GM12878 (cell line): ENCODE measurements around the gene FAAP100. TPM values are rescaled to one million over a fixed set of nuclear protein-coding genes. Genes with fewer than 3 reads are reported as not detected.

ENCODE experiments used
- BCL11A ChIP-seq: IDR thresholded peaks from 2 replicates; pipeline ENCODE4 v1.6.1; 2011; ENCODE audit warnings: low read depth, low read length
- BHLHE40 ChIP-seq, 2 experiments: fragments of 450-650 bp in 1 of 2; IDR thresholded peaks; 2 replicates each; pipeline ENCODE4 v1.6.1; 2011 to 2017; ENCODE audit warnings: low read depth in 2 of 2, borderline replicate concordance in 1 of 2, improper control_type of control experiment in 1 of 2, low read length in 1 of 2, mild to moderate bottlenecking in 1 of 2
- GABPA ChIP-seq: IDR thresholded peaks from 2 replicates; pipeline ENCODE4 v1.6.1; 2014; ENCODE audit warnings: antibody characterized with exemption, low read depth, mild to moderate bottlenecking, inconsistent platforms
- IKZF1 ChIP-seq: fragments of 450-650 bp; conservative IDR thresholded peaks from 2 replicates; pipeline ENCODE4 v1.6.1; 2017; ENCODE audit warnings: antibody characterized with exemption, mild to moderate bottlenecking
- MTA2 ChIP-seq: fragments of 450-650 bp; IDR thresholded peaks from 2 replicates; pipeline ENCODE4 v1.6.1; 2016; ENCODE audit warnings: low read depth, mild to moderate bottlenecking, moderate library complexity
- POLR2A ChIP-seq: IDR thresholded peaks from 2 replicates; pipeline ENCODE4 v1.6.1; 2011; ENCODE audit warnings: low read depth, mild to moderate bottlenecking, low read length
- POLR2AphosphoS2 ChIP-seq: IDR thresholded peaks from 2 replicates; pipeline ENCODE4 v1.6.1; 2011; ENCODE audit warnings: low read depth, mild to moderate bottlenecking, low read length, improper control_type of control experiment, moderate library complexity
- POLR2AphosphoS5 ChIP-seq: IDR thresholded peaks from 2 replicates; pipeline ENCODE4 v1.6.1; 2011; ENCODE audit warnings: mild to moderate bottlenecking, low read length, inconsistent platforms
- POU2F2 ChIP-seq: IDR thresholded peaks from 3 replicates; pipeline ENCODE4 v1.6.1; 2011; ENCODE audit warnings: low read depth, mild to moderate bottlenecking, low read length, borderline replicate concordance
- RAD21 ChIP-seq: IDR thresholded peaks from 2 replicates; pipeline ENCODE4 v1.6.1; 2011; ENCODE audit warnings: mild to moderate bottlenecking, low read depth, low read length, moderate library complexity; ENCODE audit not compliant: insufficient read depth
- SMAD1 ChIP-seq: fragments of 450-650 bp; IDR thresholded peaks from 2 replicates; pipeline ENCODE4 v1.6.1; 2018; ENCODE audit warnings: mild to moderate bottlenecking, low read depth; ENCODE audit not compliant: partially characterized antibody
- TAF1 ChIP-seq: IDR thresholded peaks from 2 replicates; pipeline ENCODE4 v1.6.1; 2011; ENCODE audit warnings: mild to moderate bottlenecking, low read depth, low read length, borderline replicate concordance
- TARDBP ChIP-seq: IDR thresholded peaks from 2 replicates; pipeline ENCODE4 v1.6.1; 2016; ENCODE audit warnings: borderline replicate concordance
- TCF3 ChIP-seq: IDR thresholded peaks from 2 replicates; pipeline ENCODE4 v1.6.1; 2012; ENCODE audit warnings: low read depth, mild to moderate bottlenecking, low read length, borderline replicate concordance; ENCODE audit not compliant: insufficient read depth
- polyA plus RNA-seq, 11 experiments: library from polyadenylated mRNA; depleted of rRNA in 4 of 11; unstranded in 6 of 11; stranded (reverse) in 5 of 11; fragments of >200 nt; fragmentation: Nextera tagmentation in 4 of 11; fragmentation: Illumina TruSeq in 1 of 11; extraction: Ambion mirVana in 4 of 11; extraction: Trizol in 1 of 11; gene quantifications; 1 replicate in 1 of 11; 2 replicates in 10 of 11; pipeline versions ENCODE4 v1.2.1 to v1.2.3, GENCODE V29; 2011 to 2016; ENCODE audit warnings: inconsistent platforms in 2 of 11, missing spikeins in 2 of 11, low read depth in 1 of 11
- total RNA-seq, 4 experiments: library from RNA; depleted of rRNA in 3 of 4; stranded (reverse); fragments of >200 nt in 3 of 4; fragmentation: Illumina TruSeq in 1 of 4; extraction: Trizol in 1 of 4; gene quantifications; 2 replicates each; pipeline versions ENCODE4 v1.2.1 to v1.2.3, GENCODE V29; 2013 to 2021
- TF ChIP-seq, protein P1 (sequence below): fragments of 450-650 bp; formaldehyde crosslinking; IDR thresholded peaks from 2 replicates; pipeline ENCODE4 v1.4.0; 2022; ENCODE audit warnings: mild to moderate bottlenecking, moderate library complexity
- TF ChIP-seq, protein P2 (sequence below): fragments of 450-650 bp; formaldehyde crosslinking; IDR thresholded peaks from 2 replicates; pipeline ENCODE4 v1.4.0; 2020; ENCODE audit warnings: mild to moderate bottlenecking, moderate library complexity
- TF ChIP-seq, protein P3 (sequence below): fragments of 150-350 bp; IDR thresholded peaks from 2 replicates; pipeline ENCODE4 v1.6.1; 2016; ENCODE audit warnings: low read depth, low read length

FAAP100 gene
- total and polyA plus RNA-seq, 10 of the 15 experiments (the other 5 are each of a cell fraction or from before 2014, with no cell fraction given): 0.11 to 46.2 (median 17.1) TPM

DNA sequence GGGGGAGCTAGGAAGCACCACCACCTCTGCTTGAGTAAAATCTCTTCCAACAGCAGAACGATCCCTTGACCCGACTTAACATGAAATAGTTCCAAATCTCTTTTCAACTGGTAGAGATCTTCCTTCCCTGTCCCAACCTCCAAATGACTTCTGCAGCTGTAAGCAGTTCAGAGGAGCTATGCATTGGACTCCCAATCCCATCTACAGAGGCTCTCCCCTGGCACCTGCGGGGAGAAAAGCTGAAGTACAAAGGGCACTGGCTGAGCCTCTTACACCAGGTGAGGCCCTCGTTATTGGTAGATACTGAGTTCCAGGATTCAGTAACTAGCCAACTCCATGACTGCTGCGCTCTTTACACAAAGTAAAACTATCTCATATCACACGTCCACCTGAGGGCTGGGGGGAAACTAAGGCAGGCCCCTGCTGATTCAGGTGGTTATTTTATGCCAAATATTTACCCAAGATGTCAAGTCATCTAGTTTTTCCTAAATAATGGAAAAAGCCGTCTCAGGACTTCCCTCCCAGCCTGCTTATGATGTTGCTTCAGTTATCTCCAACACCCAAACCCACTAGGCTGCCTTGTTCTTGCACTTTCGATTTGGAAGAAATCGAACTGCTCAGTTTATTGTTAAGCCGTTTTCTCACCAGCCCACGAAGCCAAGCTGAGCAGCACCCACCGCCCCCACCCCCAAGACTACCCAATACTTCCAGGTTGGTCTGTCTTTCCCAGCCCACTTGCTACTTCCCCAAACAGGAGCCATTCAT, 42.8 kb downstream of the FAAP100 start (continued):
- TF ChIP-seq TAF1 (0 out of 2 replicates have a peak, but pooled peaks have one; percentile 40), POLR2AphosphoS5 (peak; percentile 87), RAD21 (no peak), POLR2A (peak; percentile 76), IKZF1 (no peak), GABPA (no peak), BHLHE40 (IDR thresholded peaks at IDR 0.05; ENCODE audit: borderline replicate concordance in 1 of 2, low read depth in 2 of 2, low read length in 1 of 2) (0 out of 4 replicates have a peak, but pooled peaks of 1 of the 2 experiments have one; percentile 4), SMAD1 (peak; percentile 17), BCL11A (peak; percentile 52; the same call in 1 of the 2 replicates), POU2F2 (peak; percentile 85), MTA2 (no peak), TCF3 (peak; percentile 9; the same call in 1 of the 2 replicates), POLR2AphosphoS2 (peak; percentile 97), TARDBP (peak; percentile 50; the same call in 1 of the 2 replicates)
- TF ChIP-seq, protein P1, sequence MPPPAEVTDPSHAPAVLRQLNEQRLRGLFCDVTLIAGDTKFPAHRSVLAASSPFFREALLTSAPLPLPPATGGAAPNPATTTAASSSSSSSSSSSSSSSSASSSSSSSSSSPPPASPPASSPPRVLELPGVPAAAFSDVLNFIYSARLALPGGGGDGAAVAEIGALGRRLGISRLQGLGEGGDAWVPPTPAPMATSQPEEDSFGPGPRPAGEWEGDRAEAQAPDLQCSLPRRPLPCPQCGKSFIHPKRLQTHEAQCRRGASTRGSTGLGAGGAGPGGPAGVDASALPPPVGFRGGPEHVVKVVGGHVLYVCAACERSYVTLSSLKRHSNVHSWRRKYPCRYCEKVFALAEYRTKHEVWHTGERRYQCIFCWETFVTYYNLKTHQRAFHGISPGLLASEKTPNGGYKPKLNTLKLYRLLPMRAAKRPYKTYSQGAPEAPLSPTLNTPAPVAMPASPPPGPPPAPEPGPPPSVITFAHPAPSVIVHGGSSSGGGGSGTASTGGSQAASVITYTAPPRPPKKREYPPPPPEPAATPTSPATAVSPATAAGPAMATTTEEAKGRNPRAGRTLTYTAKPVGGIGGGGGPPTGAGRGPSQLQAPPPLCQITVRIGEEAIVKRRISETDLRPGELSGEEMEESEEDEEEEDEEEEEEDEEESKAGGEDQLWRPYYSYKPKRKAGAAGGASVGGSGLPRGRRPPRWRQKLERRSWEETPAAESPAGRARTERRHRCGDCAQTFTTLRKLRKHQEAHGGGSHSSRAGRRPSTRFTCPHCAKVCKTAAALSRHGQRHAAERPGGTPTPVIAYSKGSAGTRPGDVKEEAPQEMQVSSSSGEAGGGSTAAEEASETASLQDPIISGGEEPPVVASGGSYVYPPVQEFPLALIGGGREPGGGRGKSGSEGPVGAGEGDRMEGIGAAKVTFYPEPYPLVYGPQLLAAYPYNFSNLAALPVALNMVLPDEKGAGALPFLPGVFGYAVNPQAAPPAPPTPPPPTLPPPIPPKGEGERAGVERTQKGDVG: peak; percentile 76
- TF ChIP-seq, protein P2, sequence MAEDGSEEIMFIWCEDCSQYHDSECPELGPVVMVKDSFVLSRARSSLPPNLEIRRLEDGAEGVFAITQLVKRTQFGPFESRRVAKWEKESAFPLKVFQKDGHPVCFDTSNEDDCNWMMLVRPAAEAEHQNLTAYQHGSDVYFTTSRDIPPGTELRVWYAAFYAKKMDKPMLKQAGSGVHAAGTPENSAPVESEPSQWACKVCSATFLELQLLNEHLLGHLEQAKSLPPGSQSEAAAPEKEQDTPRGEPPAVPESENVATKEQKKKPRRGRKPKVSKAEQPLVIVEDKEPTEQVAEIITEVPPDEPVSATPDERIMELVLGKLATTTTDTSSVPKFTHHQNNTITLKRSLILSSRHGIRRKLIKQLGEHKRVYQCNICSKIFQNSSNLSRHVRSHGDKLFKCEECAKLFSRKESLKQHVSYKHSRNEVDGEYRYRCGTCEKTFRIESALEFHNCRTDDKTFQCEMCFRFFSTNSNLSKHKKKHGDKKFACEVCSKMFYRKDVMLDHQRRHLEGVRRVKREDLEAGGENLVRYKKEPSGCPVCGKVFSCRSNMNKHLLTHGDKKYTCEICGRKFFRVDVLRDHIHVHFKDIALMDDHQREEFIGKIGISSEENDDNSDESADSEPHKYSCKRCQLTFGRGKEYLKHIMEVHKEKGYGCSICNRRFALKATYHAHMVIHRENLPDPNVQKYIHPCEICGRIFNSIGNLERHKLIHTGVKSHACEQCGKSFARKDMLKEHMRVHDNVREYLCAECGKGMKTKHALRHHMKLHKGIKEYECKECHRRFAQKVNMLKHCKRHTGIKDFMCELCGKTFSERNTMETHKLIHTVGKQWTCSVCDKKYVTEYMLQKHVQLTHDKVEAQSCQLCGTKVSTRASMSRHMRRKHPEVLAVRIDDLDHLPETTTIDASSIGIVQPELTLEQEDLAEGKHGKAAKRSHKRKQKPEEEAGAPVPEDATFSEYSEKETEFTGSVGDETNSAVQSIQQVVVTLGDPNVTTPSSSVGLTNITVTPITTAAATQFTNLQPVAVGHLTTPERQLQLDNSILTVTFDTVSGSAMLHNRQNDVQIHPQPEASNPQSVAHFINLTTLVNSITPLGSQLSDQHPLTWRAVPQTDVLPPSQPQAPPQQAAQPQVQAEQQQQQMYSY (CRISPR knock-in tag): peak; percentile 39; the same call in 1 of the 2 replicates
- TF ChIP-seq, protein P3, sequence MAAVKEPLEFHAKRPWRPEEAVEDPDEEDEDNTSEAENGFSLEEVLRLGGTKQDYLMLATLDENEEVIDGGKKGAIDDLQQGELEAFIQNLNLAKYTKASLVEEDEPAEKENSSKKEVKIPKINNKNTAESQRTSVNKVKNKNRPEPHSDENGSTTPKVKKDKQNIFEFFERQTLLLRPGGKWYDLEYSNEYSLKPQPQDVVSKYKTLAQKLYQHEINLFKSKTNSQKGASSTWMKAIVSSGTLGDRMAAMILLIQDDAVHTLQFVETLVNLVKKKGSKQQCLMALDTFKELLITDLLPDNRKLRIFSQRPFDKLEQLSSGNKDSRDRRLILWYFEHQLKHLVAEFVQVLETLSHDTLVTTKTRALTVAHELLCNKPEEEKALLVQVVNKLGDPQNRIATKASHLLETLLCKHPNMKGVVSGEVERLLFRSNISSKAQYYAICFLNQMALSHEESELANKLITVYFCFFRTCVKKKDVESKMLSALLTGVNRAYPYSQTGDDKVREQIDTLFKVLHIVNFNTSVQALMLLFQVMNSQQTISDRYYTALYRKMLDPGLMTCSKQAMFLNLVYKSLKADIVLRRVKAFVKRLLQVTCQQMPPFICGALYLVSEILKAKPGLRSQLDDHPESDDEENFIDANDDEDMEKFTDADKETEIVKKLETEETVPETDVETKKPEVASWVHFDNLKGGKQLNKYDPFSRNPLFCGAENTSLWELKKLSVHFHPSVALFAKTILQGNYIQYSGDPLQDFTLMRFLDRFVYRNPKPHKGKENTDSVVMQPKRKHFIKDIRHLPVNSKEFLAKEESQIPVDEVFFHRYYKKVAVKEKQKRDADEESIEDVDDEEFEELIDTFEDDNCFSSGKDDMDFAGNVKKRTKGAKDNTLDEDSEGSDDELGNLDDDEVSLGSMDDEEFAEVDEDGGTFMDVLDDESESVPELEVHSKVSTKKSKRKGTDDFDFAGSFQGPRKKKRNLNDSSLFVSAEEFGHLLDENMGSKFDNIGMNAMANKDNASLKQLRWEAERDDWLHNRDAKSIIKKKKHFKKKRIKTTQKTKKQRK: peak; percentile 36; the same call in 1 of the 2 replicates
